NCI-H748 (cell line): Measurements from ENCODE around the gene CELSR1.
"Not testable (repeated sequence)": the region's sequence is repeated elsewhere in the genome, so short reads cannot be mapped to it uniquely, and the experiment has no call there.

Experiments
- DNase-seq: peaks from one replicate; lab custom pipeline; 2025; ENCODE audit not compliant: unreplicated experiment; lab: John Stamatoyannopoulos, UW

CELSR1 gene

DNA sequence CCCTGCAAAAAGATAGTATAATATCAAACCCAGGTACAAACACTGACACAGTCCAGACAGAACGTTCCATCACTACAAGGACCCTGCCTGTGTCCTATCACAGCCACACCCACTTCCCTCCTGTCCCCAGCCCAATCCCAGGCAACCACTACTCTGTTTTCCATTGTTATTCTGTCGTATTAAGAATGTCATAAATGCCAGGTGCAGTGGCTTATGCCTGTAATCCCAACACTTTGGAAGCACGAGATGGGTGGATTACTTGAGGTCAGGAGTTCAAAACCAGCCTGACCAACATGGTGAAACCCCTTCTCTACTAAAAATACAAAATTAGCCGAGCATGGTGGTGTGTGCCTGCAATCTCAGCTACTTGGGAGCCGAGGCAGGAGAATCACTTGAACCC lies 112.9 kb downstream of the CELSR1 start:
- peak; percentile 16 for DNase-seq

- no peak for DNase-seq
Measured at GRCh38 chr22:46422896-46423295, 114.5 kb downstream of the CELSR1 start.

DNA sequence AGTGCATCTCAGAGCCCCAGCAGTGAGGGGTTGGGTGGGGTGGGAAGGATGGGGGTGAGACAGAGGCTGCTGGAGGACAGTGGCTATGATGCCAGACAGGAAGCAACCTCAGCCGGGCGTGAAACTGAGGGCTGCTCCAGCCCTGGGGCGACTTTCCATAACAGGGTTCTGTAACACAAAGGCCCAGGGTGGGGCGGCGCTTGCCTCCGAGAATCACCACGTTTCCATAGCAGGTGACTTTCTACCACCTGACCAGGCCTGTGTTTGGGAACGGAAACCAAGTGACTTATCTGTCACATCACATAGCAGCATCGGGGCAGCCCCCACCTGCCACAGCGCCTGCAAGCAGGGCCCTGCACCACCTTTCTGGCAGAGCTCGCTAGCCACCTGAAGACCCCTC lies 116.2 kb downstream of the CELSR1 start:
- no peak for DNase-seq

- DNase-seq, result no peak
Measured at GRCh38 chr22:46419754-46420571, 117.5 kb downstream of the CELSR1 start.

GRCh38 chr22:46418827-46419226 lies 118.6 kb downstream of the CELSR1 start:
- peak; percentile 59 for DNase-seq

- no peak for DNase-seq
Measured at GRCh38 chr22:46417769-46418168, 119.7 kb downstream of the CELSR1 start.

DNA sequence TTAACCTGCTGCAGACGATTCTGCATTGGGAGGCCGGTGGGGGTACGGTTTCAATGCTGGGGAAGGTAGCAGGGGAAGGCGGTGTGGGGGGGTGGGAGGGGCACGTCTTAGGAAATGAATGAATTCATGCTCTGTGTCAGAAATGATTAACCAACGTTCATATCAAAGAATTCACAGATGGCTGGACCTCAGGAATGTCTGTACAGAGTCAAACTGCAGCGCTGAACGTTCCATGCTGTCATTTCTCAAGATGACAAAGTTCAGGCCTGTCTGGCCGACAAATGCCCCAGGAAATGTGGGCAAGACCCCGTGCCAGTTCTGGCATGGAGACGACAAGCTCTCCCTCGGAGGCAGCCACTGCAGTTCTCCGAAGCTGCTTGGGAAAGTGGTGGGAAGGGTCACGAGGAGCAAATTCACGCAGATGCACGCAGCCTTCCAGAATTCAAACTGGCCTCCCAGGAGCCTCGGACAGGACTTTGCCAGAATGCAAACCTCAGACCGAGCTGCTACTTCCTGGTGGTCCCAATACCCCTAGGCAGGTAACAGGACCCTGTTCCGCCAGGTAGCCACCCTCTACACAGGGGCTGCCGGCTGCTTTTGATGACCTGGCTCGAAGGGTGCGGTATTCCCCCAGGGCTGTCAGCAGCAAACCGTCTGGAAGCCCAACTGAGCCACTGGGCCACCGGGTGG lies 120.4 kb downstream of the CELSR1 start:
- DNase-seq, result no peak

GRCh38 chr22:46416520-46416871 lies 120.9 kb downstream of the CELSR1 start:
- no peak for DNase-seq

GRCh38 chr22:46415776-46416519 lies 121.5 kb downstream of the CELSR1 start:
- no peak for DNase-seq

GRCh38 chr22:46414704-46415103 lies 122.7 kb downstream of the CELSR1 start:
- DNase-seq, result no peak

DNA sequence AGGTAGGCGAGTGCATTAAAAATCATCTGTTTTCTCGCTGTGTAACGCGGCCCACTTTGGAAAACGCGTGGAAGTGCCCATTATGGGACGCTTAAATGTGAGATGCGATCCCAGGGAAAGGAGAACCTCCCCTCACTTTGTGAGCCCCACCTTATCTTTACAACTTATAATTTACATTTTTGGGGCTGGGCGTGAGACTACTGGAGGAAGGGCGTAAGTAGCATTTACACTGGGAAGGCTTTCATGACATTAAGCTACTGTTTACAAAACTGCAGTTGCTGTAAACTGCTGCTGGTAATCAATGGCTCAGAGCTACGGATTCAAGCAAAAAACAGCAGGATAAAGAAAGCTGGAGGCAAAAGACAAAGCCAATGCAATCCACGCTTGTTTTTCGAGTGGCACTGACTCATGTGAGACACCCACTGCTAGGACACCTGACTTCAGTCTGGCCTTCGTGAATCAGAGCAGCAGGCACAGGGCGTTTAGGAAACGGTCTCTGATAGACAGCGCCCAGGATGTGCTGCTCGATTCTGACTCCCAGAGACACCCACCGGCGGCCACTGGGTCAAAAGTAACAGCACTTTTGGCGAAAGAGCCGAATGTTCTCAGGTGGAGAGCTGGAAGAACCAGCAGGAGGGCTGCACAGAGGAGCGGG lies 123.6 kb downstream of the CELSR1 start:
- DNase-seq, result no peak

GRCh38 chr22:46411347-46411746 lies 126.1 kb downstream of the CELSR1 start:
- DNase-seq, result no peak

GRCh38 chr22:46410291-46410808 lies 127.1 kb downstream of the CELSR1 start:
- DNase-seq, result no peak

GRCh38 chr22:46409631-46410210 lies 127.7 kb downstream of the CELSR1 start:
- no peak for DNase-seq

GRCh38 chr22:46408568-46409506 lies 128.6 kb downstream of the CELSR1 start:
- DNase-seq, result no peak

DNA sequence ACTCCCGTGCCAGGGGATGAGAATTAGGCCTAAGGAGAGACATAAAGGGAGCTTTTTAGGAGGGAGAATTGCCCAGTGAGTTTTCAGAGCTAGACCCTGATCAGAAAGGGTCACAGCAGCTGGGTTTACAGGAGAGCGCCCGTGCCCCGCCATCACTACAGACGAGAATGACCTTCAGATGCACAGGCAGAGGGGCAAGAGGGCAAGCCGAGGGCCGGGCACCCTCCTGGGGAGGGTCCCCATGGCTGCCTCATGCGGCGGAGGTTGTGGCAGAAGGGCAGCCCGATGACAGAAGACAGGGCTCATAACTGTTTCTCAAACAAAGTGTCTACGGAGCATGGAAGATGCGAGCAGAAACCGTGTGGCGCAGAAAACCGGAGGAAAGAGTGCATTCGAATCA lies 129.7 kb downstream of the CELSR1 start:
- no peak for DNase-seq

DNA sequence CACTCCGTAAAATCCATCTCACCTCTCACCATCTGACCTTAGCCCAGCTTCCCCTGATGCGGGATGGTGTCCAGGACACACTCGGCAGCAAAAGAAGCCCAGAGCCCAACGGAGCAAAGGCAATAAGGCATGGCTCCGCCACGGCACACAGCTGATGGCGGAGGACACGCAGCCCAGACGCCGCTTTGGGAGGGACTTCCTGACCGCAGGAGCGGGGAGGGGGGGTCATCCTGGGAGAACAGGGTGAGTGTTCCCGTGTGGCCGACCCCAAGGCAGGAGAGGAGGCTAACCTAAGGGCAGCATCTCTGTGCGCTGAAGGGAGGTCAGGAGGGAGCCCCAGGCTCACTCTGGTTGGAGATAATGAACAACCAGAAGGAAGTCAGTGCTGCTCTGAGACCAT lies 130.6 kb downstream of the CELSR1 start:
- no peak for DNase-seq

GRCh38 chr22:46406349-46406748 lies 131.1 kb downstream of the CELSR1 start:
- no peak for DNase-seq

GRCh38 chr22:46405901-46406300 lies 131.5 kb downstream of the CELSR1 start:
- DNase-seq, result no peak

DNA sequence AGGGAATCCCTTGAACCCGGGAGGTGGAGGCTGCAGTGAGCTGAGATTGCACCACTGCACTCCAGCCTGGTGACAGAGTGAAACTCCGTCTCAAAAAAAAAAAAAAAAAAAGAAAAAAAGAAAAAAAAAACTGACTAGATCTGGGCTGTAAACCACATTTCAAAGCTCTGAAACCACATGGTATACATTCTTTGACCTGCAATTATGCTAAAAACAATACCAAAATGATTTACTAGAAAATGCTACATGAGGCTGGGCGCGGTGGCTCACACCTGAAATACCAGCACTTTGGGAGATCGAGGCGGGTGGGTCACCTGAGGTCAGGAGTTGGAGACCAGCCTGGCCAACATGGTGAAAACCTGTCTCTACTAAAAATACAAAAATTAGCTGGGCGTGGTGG lies 133.5 kb downstream of the CELSR1 start:
- not testable (repeated sequence) for DNase-seq
